Bronchial epithelial cell (primary cell): ENCODE results near the gene RABAC1. TPM values are rescaled to one million over a fixed set of nuclear protein-coding genes. Genes with fewer than 3 reads are reported as not detected.
A peak's percentile ranks its signal among the peaks of the same experiment; 100 is the strongest.

ENCODE experiments used
- DNase-seq: peaks from one replicate; pipeline ENCODE4 v3.0.0-alpha.2; 2010; ENCODE audit warnings: low read depth
- FAIRE-seq: peaks from 2 replicates; lab custom pipeline; 2011; peaks lifted over from hg19 to GRCh38; lab: Jason Lieb, UNC
- H3K27me3 ChIP-seq: 2 replicates; pipeline ENCODE4 v1.5.1; 2011; ENCODE audit warnings: low read length; ENCODE audit not compliant: control insufficient read depth, insufficient read depth
- H3K36me3 ChIP-seq: 2 replicates; pipeline ENCODE4 v1.5.1; 2011; ENCODE audit warnings: low read length; ENCODE audit not compliant: control insufficient read depth, insufficient read depth
- H3K4me3 ChIP-seq: 2 replicates; pipeline ENCODE4 v1.5.1; 2011; ENCODE audit warnings: mild to moderate bottlenecking, low read depth, low read length, control low read depth
- CTCF ChIP-seq: IDR thresholded peaks from 2 replicates; pipeline ENCODE4 v1.5.1; 2011; ENCODE audit warnings: mild to moderate bottlenecking, moderate library complexity, low read length, control low read depth, inconsistent platforms; ENCODE audit not compliant: insufficient read depth, severe bottlenecking
- total RNA-seq: library from RNA; depleted of rRNA; stranded (reverse); fragments of >200 nt; gene quantifications from 2 replicates; pipeline ENCODE4 v1.2.1, GENCODE V29; 2014

The RABAC1 gene
- total RNA-seq, 1 donor from 2014 or later = 96.6 TPM

DNA sequence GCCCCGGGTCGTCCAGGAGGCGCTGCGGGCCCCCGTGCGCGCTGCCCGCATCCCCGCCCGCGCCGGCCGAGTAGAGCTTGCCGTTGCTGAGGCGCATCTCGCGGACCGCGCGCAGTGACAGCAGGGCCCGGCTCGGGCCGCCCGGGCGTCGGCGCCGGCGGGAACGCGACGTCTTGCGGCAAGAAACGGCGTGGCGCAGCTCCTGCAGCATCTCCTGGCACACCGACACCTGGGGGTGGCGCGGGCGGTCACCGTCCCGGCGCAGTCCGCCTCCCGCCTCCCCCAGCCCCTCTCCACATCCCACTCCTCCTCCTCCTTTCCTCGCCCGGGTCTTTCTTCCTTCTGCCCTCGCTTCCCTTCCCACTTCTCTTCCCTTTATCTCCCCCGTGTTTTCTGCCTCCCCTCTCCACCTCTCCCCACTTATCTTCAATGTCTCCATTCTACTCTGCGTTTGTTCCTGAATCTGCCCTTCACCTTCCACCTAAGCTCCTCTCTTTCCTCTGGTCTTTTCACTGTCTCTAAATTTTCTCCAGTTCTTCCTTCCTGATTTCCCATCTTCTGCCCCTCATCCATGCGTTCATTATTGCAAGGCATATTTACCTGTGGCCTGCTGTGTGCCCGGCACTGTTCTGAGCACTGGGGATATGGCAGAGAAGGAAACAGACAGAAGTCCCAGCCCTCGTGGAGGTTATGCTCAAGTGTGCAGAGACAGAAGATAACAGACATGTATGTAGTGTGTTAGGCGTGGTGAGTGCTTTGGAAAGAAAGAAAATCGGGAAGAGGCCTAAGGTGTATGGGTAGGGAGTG is 40.2 kb upstream of the RABAC1 start:
- DNase-seq = no peak
- TF ChIP-seq CTCF = peak; percentile 6
- FAIRE-seq = no peak
- H3K4me3 ChIP-seq = no peak overlapping the region
- H3K36me3 ChIP-seq = no peaks in the 10 kb centered on the region
- peaks cover 26% of the 10 kb centered on the region for H3K27me3 ChIP-seq

- no peaks in the 10 kb centered on the region for H3K36me3 ChIP-seq
- DNase-seq (peak; percentile 10), FAIRE-seq (no peak)
- H3K27me3 ChIP-seq = peaks cover 29% of the 10 kb centered on the region
- H3K4me3 ChIP-seq = no peak overlapping the region
- TF ChIP-seq CTCF = peak; percentile 77
Measured at GRCh38 chr19:41998246-41999020, 39.3 kb upstream of the RABAC1 start.

GRCh38 chr19:41997851-41998229 is 38.7 kb upstream of the RABAC1 start:
- H3K36me3 ChIP-seq = no peaks in the 10 kb centered on the region
- TF ChIP-seq CTCF = no peak
- H3K4me3 ChIP-seq = no peak overlapping the region
- FAIRE-seq (no peak), DNase-seq (no peak)
- peaks cover 33% of the 10 kb centered on the region for H3K27me3 ChIP-seq

DNA sequence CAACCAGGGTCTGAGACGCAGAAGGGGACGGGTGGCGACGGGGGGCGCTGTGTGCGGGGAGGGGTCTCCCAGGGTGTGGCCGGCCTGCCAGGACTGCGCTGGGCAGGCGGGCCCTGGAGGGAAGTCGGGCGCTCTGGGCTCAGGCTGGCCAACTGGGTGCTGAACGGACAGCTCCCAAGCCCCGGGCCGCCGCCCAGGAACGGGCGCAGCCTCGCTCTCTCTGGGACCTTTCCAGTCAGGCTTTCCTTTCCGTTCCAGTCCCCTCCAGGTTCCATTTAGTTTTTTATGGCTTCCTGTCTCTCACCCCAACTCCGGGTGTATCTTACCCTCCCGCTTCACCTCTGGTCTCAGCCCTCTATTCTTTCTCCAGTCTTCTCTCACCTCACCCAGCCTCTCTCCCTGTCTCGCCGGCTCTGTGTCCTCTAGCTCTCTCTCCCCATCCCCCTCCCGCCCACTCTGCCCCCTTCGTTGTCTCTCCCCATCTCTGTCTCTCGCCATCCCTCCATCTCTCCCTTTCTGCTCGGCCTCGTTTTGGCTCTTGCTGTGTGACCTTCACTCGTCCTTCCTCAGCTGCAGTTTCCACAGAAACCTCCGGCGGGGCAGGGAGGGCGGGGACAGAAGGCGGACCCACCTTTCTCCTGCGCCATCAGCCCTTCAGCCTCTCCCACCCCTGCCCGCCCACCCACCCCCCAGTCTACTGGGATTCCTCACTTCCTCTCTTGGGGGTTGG is 38.2 kb upstream of the RABAC1 start:
- Histone ChIP-seq H3K27me3 (peaks cover 37% of the 10 kb centered on the region), H3K36me3 (no peaks in the 10 kb centered on the region), H3K4me3 (no peak overlapping the region)
- TF ChIP-seq CTCF = no peak
- no peak for FAIRE-seq
- DNase-seq = no peak

- FAIRE-seq = no peak
- Histone ChIP-seq H3K27me3 (peaks cover 38% of the 10 kb centered on the region), H3K36me3 (no peaks in the 10 kb centered on the region), H3K4me3 (no peak overlapping the region)
- DNase-seq = no peak
- no peak for TF ChIP-seq CTCF
Measured at GRCh38 chr19:41995959-41996797, 37.1 kb upstream of the RABAC1 start.
